MM.1S (cell line): ENCODE results near the gene KCTD17.

Experiments used
- EZH2 ChIP-seq: fragments of 300-600 bp; sonication (generic); optimal IDR thresholded peaks from 2 replicates; pipeline ENCODE3; 2017; ENCODE audit warnings: low read depth, mild to moderate bottlenecking, antibody characterized with exemption, low read length, mixed read lengths
- TF ChIP-seq, protein P1 (sequence below): fragments of 300-600 bp; sonication (generic); IDR thresholded peaks from 2 replicates; pipeline ENCODE4 v1.5.1; 2016; ENCODE audit warnings: antibody characterized with exemption, low read length, mixed read lengths

DNA sequence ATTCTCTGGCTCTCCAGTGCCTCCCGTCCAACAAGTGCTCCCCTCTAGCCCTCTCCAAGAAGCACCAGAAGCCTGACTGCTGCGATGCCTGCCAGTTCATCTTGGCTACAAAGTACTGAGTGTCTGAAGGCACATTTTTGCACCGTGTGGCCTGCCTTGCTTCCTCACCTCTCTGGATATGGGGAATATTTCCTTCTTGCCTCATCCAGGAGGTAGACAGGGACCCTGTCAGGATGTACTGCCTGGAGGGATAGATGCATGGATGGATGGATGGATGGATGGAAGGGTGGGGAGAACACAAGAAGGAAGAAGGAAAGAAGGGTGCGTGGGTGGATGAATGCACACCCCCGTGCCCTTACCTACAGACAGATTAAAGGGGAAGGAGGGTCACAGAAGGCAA, 27.6 kb downstream of the KCTD17 start:
- TF ChIP-seq, protein P1, sequence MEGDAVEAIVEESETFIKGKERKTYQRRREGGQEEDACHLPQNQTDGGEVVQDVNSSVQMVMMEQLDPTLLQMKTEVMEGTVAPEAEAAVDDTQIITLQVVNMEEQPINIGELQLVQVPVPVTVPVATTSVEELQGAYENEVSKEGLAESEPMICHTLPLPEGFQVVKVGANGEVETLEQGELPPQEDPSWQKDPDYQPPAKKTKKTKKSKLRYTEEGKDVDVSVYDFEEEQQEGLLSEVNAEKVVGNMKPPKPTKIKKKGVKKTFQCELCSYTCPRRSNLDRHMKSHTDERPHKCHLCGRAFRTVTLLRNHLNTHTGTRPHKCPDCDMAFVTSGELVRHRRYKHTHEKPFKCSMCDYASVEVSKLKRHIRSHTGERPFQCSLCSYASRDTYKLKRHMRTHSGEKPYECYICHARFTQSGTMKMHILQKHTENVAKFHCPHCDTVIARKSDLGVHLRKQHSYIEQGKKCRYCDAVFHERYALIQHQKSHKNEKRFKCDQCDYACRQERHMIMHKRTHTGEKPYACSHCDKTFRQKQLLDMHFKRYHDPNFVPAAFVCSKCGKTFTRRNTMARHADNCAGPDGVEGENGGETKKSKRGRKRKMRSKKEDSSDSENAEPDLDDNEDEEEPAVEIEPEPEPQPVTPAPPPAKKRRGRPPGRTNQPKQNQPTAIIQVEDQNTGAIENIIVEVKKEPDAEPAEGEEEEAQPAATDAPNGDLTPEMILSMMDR, result no peak
- no peak for TF ChIP-seq EZH2
